HL-60 (cell line): Measurements from ENCODE around the gene TMPRSS9.

Experiments used
- DNase-seq, 2 experiments: peaks; one replicate each; pipeline ENCODE4 v3.0.0-alpha.2; 2010 to 2020; ENCODE audit warnings: low read depth in 1 of 2, low spot score in 1 of 2
- H3K27ac ChIP-seq: fragments of 250-450 bp; sonication (Bioruptor Pico); replicated peaks from 2 replicates; pipeline ENCODE4 v1.5.1; 2020; ENCODE audit warnings: mild to moderate bottlenecking, moderate library complexity
- H3K27me3 ChIP-seq: fragments of 250-450 bp; sonication (Bioruptor Pico); 2 replicates; pipeline ENCODE4 v1.5.1; 2021; ENCODE audit warnings: mild to moderate bottlenecking, moderate library complexity; ENCODE audit not compliant: insufficient read depth, poor library complexity, severe bottlenecking
- H3K4me3 ChIP-seq: replicated peaks from 2 replicates; pipeline ENCODE4 v1.5.1; 2011; ENCODE audit warnings: mild to moderate bottlenecking, control low read depth, low read length; ENCODE audit not compliant: insufficient read depth
- GABPA ChIP-seq: IDR thresholded peaks from 2 replicates; pipeline ENCODE4 v1.6.1; 2012; ENCODE audit warnings: low read depth
- POLR2AphosphoS5 ChIP-seq: IDR thresholded peaks from 2 replicates; pipeline ENCODE4 v1.6.1; 2012; ENCODE audit warnings: low read depth
- SPI1 ChIP-seq: IDR thresholded peaks from 2 replicates; pipeline ENCODE4 v1.6.1; 2012; ENCODE audit warnings: low read depth, mild to moderate bottlenecking, borderline replicate concordance
- TF ChIP-seq, protein P1 (sequence below): IDR thresholded peaks from 2 replicates; pipeline ENCODE4 v1.6.1; 2012; ENCODE audit warnings: low read depth; ENCODE audit not compliant: insufficient replicate concordance
- TF ChIP-seq, protein P2 (sequence below): IDR thresholded peaks from one replicate; pipeline ENCODE4 v1.5.1; 2011; ENCODE audit warnings: low read length, control low read depth, inconsistent platforms; ENCODE audit not compliant: insufficient read depth

The TMPRSS9 gene

DNA sequence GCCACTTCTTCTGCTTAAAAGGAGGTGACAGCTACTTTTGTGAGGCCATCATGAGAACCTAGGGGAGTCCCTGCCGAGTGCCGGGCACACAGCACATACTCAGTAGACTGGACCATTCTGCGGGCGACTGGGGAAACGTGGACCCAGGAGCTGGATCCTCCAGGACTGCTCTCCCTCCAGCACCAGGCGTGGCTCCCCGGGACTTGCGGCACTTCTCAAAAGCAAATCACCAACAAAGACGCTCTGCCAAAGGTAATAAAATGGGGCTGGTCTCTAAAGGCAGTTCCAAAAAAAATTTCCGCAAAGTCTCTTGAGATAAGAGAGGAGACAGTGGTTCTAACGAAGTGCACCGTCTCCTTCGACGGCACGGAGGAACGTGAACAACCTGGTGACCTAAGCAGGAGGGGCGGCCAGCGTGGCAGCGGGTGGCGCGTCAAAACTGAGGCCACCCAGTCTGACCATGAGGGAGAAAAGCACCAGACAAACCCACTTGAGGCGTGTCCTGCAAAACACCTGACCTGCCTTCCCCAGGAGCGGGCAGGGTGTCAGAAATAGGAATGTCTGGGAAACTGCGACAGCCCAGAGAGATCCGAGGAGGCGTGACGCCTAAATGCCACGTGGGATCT, 1.4 kb upstream of the TMPRSS9 start:
- H3K27ac ChIP-seq: no peak overlapping the region
- peaks cover 22% of the 10 kb centered on the region for H3K27me3 ChIP-seq
- TF ChIP-seq, protein P1, sequence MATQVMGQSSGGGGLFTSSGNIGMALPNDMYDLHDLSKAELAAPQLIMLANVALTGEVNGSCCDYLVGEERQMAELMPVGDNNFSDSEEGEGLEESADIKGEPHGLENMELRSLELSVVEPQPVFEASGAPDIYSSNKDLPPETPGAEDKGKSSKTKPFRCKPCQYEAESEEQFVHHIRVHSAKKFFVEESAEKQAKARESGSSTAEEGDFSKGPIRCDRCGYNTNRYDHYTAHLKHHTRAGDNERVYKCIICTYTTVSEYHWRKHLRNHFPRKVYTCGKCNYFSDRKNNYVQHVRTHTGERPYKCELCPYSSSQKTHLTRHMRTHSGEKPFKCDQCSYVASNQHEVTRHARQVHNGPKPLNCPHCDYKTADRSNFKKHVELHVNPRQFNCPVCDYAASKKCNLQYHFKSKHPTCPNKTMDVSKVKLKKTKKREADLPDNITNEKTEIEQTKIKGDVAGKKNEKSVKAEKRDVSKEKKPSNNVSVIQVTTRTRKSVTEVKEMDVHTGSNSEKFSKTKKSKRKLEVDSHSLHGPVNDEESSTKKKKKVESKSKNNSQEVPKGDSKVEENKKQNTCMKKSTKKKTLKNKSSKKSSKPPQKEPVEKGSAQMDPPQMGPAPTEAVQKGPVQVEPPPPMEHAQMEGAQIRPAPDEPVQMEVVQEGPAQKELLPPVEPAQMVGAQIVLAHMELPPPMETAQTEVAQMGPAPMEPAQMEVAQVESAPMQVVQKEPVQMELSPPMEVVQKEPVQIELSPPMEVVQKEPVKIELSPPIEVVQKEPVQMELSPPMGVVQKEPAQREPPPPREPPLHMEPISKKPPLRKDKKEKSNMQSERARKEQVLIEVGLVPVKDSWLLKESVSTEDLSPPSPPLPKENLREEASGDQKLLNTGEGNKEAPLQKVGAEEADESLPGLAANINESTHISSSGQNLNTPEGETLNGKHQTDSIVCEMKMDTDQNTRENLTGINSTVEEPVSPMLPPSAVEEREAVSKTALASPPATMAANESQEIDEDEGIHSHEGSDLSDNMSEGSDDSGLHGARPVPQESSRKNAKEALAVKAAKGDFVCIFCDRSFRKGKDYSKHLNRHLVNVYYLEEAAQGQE: no peak
- no peak for TF ChIP-seq POLR2AphosphoS5
- TF ChIP-seq SPI1: no peak
- no peak for TF ChIP-seq GABPA
- TF ChIP-seq, protein P2, sequence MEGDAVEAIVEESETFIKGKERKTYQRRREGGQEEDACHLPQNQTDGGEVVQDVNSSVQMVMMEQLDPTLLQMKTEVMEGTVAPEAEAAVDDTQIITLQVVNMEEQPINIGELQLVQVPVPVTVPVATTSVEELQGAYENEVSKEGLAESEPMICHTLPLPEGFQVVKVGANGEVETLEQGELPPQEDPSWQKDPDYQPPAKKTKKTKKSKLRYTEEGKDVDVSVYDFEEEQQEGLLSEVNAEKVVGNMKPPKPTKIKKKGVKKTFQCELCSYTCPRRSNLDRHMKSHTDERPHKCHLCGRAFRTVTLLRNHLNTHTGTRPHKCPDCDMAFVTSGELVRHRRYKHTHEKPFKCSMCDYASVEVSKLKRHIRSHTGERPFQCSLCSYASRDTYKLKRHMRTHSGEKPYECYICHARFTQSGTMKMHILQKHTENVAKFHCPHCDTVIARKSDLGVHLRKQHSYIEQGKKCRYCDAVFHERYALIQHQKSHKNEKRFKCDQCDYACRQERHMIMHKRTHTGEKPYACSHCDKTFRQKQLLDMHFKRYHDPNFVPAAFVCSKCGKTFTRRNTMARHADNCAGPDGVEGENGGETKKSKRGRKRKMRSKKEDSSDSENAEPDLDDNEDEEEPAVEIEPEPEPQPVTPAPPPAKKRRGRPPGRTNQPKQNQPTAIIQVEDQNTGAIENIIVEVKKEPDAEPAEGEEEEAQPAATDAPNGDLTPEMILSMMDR: no peak
- no peak overlapping the region for H3K4me3 ChIP-seq
- no peak for DNase-seq

- no peak for DNase-seq
- H3K4me3 ChIP-seq: no peak overlapping the region
- no peak overlapping the region for H3K27ac ChIP-seq
- peaks cover 22% of the 10 kb centered on the region for H3K27me3 ChIP-seq
- TF ChIP-seq POLR2AphosphoS5: no peak
- TF ChIP-seq GABPA: no peak
- TF ChIP-seq SPI1: no peak
- TF ChIP-seq, protein P1: no peak
- TF ChIP-seq, protein P2: no peak
Observed at GRCh38 chr19:2360833-2361232, 768 bp downstream of the TMPRSS9 start.

DNA sequence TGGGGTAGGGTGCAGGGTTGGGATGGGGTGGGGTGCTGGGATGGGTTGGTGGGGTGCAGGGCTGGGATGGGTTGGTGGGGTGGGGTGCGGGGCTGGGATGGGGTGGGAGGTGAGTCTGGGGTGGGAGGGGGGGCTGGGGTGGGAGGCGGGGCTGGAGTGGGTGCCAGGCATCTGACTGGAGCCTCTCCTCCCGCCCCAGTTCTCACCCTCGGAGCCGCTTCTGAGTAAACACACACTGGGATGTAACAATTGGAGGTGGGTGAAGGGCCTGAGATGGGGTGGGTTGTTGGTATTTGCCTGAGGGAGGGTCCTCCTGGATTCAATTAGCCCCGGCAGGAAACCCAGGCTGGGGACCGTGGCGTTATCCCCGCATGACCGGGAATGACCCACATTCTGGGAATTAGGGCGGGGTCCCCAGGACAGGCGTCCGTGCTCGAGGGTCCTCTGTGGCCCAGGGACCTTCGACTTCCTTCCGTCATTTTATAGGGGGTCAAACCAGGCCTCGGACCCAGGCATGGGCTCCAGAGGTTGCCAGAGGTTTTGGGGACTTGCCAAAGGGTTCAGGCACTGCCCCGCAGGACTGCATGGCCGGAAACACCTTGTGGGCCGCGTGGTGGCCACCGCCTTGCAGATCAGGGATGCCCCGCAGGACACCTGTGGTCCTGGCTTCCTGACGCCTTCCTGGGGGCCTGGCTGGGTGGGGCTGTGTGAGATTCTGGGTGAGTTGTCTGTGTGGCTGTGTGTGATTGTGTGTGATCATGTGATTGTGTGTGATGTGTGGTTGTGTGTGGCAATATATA, 1.4 kb downstream of the TMPRSS9 start:
- no peak overlapping the region for H3K27ac ChIP-seq
- no peak overlapping the region for H3K4me3 ChIP-seq
- TF ChIP-seq POLR2AphosphoS5: no peak
- TF ChIP-seq GABPA: no peak
- TF ChIP-seq, protein P2: no peak
- TF ChIP-seq, protein P1: no peak
- peaks cover 22% of the 10 kb centered on the region for H3K27me3 ChIP-seq
- DNase-seq: no peak
